Brain pericyte (primary cell): ENCODE results near the gene CDK2.
"Not testable (repeated sequence)": the region's sequence is repeated elsewhere in the genome, so short reads cannot be mapped to it uniquely, and the experiment has no call there.

ENCODE experiments used
- DNase-seq: peaks from one replicate; pipeline ENCODE4 v3.0.0-alpha.2; 2012; ENCODE audit warnings: low read depth, low spot score

CDK2 gene

GRCh38 chr12:55966408-55967281 is at the start of gene CDK2:
TSS of gene CDK2 (plus strand) at chr12:55966830. CDS start at chr12:55967009, 179 bp downstream.
- DNase-seq, result no peak

GRCh38 chr12:55919032-55919431 is 47.6 kb upstream of the CDK2 start:
- not testable (repeated sequence) for DNase-seq

DNA sequence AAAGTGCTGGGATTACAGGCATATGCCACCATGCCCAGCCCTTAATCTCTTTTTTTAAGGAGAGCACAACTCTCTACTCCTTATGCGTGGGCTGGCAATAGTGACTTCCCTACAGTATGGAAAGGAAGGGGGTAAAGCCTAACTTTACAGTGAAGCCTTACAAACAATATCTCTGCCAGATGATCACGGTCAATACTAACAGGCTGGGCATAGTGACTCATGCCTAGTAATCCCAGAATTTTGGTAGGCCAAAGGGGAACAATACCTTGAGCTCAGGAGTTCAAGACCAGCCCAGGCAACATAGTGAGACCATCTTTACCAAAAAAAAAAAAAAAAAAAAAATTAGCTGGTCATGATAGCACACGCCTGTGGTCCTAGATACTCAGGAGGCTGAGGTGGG is 44.5 kb upstream of the CDK2 start:
- DNase-seq, result no peak

DNA sequence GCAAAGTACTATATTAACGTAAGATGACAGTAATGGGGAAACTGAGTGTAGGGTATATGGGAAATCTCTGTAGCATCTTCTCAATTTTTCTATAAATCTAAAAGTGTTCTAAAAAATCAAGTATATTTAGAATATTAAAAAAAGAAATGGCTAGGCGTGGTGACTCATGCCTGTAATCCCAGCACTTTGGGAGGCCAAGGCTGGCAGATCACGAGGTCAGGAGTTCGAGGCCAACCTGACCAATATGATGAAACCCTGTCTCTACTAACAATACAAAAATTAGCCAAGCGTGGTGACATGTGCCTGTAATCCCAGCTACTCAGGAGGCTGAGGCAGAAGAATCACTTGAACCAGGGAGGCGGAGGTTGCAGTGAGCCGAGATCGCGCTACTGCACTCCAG is 43.0 kb upstream of the CDK2 start:
- DNase-seq, result not testable (repeated sequence)

DNA sequence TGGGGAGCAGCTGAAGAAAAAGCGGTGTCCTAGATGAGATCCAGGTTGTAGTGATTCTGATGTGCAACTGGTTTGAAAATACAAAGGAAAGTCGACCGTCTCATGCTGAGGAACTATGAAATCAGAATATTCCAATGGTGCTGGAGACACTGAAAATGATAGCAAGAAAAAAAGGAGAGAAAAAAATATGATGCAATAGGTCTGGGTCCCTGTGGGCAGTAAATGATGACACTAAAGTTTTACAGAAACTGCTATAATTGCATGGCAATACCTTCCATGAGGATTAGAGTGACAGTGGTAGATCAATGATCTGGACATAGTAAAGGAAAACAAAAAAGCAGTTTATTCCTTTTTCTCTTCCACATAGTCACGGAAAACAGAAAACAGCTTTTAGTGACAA is 41.3 kb upstream of the CDK2 start:
- no peak for DNase-seq

DNA sequence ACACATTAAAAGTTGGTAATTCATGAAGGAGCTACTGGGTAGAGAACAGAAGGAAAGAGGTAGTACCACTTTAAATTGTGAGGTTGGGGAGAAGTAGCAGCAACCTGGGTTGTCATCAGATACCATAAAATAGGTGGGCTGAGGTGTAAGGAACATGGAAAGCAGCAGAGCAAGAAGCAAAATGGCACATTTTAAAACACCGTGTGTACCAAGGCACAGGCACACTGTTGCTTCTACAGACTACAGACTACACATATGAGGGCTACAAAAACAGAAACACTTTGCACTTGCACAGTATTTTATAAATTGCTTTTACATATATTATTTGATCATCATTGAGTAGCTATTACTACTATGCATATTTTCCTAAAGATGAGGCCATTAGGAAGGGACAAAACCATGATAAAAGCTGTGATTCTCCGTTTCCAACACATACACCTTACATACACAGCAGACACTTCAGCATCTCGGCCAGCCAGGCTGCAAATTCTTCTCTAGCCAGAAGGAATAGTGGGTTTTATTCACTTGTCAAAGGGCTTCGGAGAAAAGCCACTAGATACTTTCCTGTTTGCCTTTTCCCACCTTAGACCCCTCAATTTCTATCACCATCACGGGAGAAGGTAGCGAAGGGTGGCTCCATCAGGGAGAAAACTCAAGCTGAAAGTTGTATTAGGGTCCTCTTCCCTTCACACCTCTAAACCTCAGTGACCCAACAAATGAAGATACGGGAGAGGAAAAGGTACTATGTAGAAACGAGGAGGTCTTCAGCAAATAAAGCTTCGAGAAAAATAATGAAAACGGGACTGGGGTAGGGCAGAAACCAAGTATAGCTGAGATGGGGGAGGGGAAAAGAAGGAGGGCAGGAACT is 40.5 kb upstream of the CDK2 start:
- no peak for DNase-seq

GRCh38 chr12:55926738-55927587 is 39.7 kb upstream of the CDK2 start:
- DNase-seq, result peak; percentile 71

GRCh38 chr12:55927588-55928502 is 38.8 kb upstream of the CDK2 start, which contains the start of gene PYM1:
TSS of gene PYM1 (minus strand) at chr12:55927894. CDS start at chr12:55927761, 133 bp downstream.
- DNase-seq, result no peak

DNA sequence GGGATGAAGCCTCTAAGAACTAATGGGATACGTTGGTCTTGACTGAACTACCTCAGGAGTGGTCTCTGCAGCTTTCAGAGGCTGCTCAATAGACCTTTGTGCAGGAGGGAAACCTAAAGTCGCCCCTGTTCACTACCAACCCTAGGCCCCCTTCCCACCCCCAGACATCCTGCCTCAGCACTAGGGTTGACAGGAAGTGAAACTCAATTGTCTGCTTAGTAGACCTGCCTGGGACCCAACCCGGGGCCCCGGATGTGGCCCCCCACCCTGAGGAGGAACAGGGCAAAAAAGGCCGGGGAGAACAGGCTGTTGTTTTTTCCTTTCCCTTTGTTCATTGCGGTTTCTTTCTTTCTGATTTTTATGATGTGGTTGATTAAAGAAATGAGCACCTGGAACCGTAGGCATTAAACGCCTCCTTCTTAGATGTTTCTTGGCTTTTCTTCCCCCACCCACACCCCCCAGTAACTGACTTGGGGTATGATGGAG is 37.3 kb upstream of the CDK2 start:
- no peak for DNase-seq

- DNase-seq, result no peak
Measured at GRCh38 chr12:55930771-55931316, 35.8 kb upstream of the CDK2 start, which contains the start of gene DGKA. TSS of gene DGKA (plus strand) at chr12:55931162. CDS start at chr12:55936504, 5,342 bp downstream.

DNA sequence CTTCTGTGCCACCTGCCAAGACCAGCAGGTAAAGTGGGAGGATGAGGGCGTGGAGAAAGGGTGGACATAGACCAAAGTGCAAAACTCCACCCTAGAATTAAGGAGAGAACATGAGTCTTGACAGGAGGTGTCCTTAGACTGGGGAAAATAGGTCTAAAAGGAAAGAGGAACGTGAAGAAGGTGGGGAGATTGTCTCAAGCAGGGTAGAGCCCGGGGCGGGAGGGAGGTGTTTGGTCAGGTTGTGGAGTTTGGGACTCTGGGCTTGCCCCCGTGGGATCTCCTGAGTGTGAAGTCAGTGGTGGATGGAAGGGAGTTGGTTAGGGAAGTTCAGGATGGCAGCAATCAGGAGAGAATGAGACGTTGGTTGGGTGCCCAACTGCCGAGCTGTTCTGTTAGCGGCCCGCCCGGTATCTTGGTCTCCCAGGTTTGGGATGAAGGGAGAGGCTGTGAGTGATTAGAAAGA is 35.3 kb upstream of the CDK2 start:
- DNase-seq, result no peak

GRCh38 chr12:55931780-55932550 is 34.7 kb upstream of the CDK2 start:
- no peak for DNase-seq

GRCh38 chr12:55932551-55932910 is 34.1 kb upstream of the CDK2 start:
- DNase-seq, result no peak

DNA sequence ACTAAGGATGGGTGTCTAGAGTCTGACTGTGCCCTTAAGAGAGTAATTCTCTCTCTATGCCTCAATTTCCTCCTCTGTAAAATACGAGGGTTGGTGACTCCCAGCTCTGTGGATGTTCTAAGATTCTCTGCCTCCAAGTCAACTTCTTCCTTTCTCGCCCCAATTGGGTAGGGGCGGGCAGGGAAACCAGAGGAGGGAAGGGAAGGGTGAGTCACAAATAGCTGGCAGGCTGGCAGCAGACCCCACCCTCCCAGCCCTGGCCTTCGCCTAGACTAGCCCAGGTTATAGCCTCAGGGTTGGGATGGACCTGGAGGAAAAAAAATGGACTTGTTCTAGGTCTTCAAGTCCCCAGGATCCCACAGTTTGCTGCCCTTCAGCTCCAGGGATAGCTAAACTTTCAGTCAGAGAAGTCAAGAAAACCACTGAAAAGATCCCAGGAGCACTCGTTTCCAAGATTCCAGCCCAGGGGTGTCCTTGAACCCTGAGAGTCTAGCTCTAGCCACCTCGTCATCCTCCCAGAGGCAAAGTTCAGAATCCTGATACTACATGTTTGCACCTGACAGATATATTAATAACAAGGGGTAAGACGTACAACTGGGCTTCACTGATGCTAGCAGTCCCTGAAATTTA is 33.3 kb upstream of the CDK2 start:
- DNase-seq, result no peak

- DNase-seq, result no peak
Measured at GRCh38 chr12:55933799-55934742, 32.6 kb upstream of the CDK2 start.

DNA sequence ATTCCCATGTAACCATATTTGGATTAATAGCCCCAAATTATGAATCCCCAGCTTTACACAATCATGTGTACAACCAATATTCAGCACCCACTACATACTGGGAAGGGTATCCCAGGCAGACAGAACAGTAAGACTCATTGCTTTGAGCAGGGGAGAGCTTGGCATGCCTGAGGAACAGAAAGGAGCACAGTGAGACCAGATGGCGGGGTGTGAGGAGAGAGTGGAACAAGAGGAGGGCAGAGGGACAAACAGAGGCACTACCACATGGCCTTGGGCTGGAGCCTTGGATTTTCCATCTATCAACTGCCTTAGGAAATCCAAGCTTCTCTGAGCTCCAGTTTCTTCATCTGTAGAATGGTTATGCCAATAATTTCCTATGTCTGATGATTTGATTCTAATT is 31.9 kb upstream of the CDK2 start:
- DNase-seq, result no peak

DNA sequence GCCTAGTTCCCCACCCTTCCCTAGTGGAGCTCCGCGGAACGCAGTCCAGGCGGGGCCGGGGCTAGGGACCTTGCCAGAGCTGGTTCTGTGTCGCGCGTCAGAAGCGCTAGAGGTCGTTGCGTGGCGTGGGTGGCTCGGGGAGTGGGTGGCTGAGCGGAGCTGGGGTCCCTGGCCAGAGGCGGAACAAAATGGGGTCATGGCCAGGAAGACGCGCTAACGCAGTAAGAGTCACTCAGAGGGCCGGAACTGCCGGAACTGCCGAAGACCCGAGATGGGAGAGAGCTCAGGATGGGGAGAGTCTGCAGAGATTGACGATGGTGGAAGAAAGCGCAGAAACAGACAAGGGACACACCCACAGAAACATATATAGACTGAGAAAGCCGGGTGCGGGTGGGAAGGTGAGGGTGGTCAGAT is 30.9 kb upstream of the CDK2 start:
- DNase-seq, result no peak
